Neuronal stem cell (in vitro differentiated cells): ENCODE results near the gene RALY.

Experiments used
- DNase-seq: peaks from one replicate; pipeline ENCODE4 v3.0.0-alpha.2; 2013; ENCODE audit warnings: low spot score
- H2AFZ ChIP-seq: one replicate; pipeline ENCODE4 v1.6.1; 2013; ENCODE audit warnings: mild to moderate bottlenecking, low read length, inconsistent platforms
- H2AK5ac ChIP-seq: 2 replicates; pipeline ENCODE4 v1.6.1; 2013; ENCODE audit warnings: low read depth, mild to moderate bottlenecking, inconsistent platforms, low read length, moderate library complexity, mixed read lengths
- H2BK120ac ChIP-seq: 2 replicates; pipeline ENCODE4 v1.6.1; 2013; ENCODE audit warnings: low read depth, mild to moderate bottlenecking, inconsistent platforms, low read length, moderate library complexity, mixed read lengths
- H2BK12ac ChIP-seq: one replicate; pipeline ENCODE4 v1.6.1; 2013; ENCODE audit warnings: low read length, inconsistent platforms
- H2BK15ac ChIP-seq: 2 replicates; pipeline ENCODE4 v1.6.1; 2013; ENCODE audit warnings: mild to moderate bottlenecking, low read length, inconsistent platforms, mixed read lengths
- H2BK5ac ChIP-seq: one replicate; pipeline ENCODE4 v1.6.1; 2013; ENCODE audit warnings: inconsistent platforms, mild to moderate bottlenecking, low read length, moderate library complexity
- H3K14ac ChIP-seq: one replicate; pipeline ENCODE4 v1.6.1; 2013; ENCODE audit warnings: low read length, inconsistent platforms
- H3K18ac ChIP-seq: 2 replicates; pipeline ENCODE4 v1.6.1; 2013; ENCODE audit warnings: low read length, inconsistent platforms
- H3K23ac ChIP-seq: 2 replicates; pipeline ENCODE4 v1.6.1; 2013; ENCODE audit warnings: low read depth, mild to moderate bottlenecking, mixed read lengths, low read length, inconsistent platforms; ENCODE audit not compliant: poor library complexity
- H3K27ac ChIP-seq: replicated peaks from 3 replicates; pipeline ENCODE4 v1.5.1; 2013; ENCODE audit warnings: low read length, inconsistent platforms
- H3K27me3 ChIP-seq, 3 experiments: 2 replicates each; pipeline ENCODE4 v1.6.1; 2013; ENCODE audit warnings: low read length in 3 of 3, mild to moderate bottlenecking in 2 of 3, inconsistent platforms in 1 of 3, low read depth in 1 of 3, mixed read lengths in 1 of 3, moderate library complexity in 1 of 3; ENCODE audit not compliant: control insufficient read depth in 3 of 3, insufficient read depth in 3 of 3
- H3K36me3 ChIP-seq, 2 donors: replicated peaks in 1 of 2; 2 replicates each; pipeline ENCODE4 v1.6.1; 2013; ENCODE audit warnings: low read length in 2 of 2; ENCODE audit not compliant: control insufficient read depth in 2 of 2, insufficient read depth in 2 of 2
- H3K4ac ChIP-seq: 2 replicates; pipeline ENCODE4 v1.6.1; 2013; ENCODE audit warnings: inconsistent platforms, mild to moderate bottlenecking, low read length, moderate library complexity
- H3K4me1 ChIP-seq, 2 donors: 1 replicate in 1 of 2; 2 replicates in 1 of 2; pipeline ENCODE4 v1.6.1; 2013; ENCODE audit warnings: low read length in 2 of 2, low read depth in 1 of 2; ENCODE audit not compliant: control insufficient read depth in 2 of 2, insufficient read depth in 1 of 2
- H3K4me2 ChIP-seq: one replicate; pipeline ENCODE4 v1.6.1; 2013; ENCODE audit warnings: mild to moderate bottlenecking, low read length, inconsistent platforms; ENCODE audit not compliant: insufficient read depth, poor library complexity, severe bottlenecking
- H3K4me3 ChIP-seq, 2 donors: 2 replicates each; pipeline ENCODE4 v1.5.1; 2013; ENCODE audit warnings: low read length in 2 of 2, mild to moderate bottlenecking in 2 of 2, inconsistent platforms in 1 of 2, moderate library complexity in 1 of 2
- H3K79me1 ChIP-seq: one replicate; pipeline ENCODE4 v1.6.1; 2013; ENCODE audit warnings: low read depth, mild to moderate bottlenecking, inconsistent platforms, low read length, moderate library complexity
- H3K9ac ChIP-seq: one replicate; pipeline ENCODE4 v1.6.1; 2013; ENCODE audit warnings: mild to moderate bottlenecking, low read depth, low read length, inconsistent platforms; ENCODE audit not compliant: poor library complexity
- H3K9me3 ChIP-seq, 2 donors: replicated peaks in 1 of 2; 2 replicates each; pipeline versions ENCODE3 to v1.6.1; 2013; ENCODE audit warnings: low read length in 2 of 2, mild to moderate bottlenecking in 2 of 2, inconsistent platforms in 1 of 2, low read depth in 1 of 2, mixed read lengths in 1 of 2, moderate library complexity in 1 of 2; ENCODE audit not compliant: control insufficient read depth in 2 of 2, insufficient read depth in 1 of 2
- H4K8ac ChIP-seq: one replicate; pipeline ENCODE4 v1.6.1; 2013; ENCODE audit warnings: low read depth, mild to moderate bottlenecking, inconsistent platforms, low read length, moderate library complexity
- H4K91ac ChIP-seq: one replicate; pipeline ENCODE4 v1.6.1; 2013; ENCODE audit warnings: low read length, low read depth, mild to moderate bottlenecking, inconsistent platforms; ENCODE audit not compliant: poor library complexity
- WGBS, 2 donors: extraction: QIAGEN DNeasy Blood & Tissue Kit; methylation state at CpG; one replicate each; pipeline ENCODE4 v1.1.7; 2013; ENCODE audit warnings: missing lambda C conversion rate in 2 of 2, mixed read lengths in 1 of 2; ENCODE audit not compliant: insufficient read length in 2 of 2, insufficient replicate concordance in 1 of 2; ENCODE audit errors: extremely low coverage in 2 of 2; 5-methylcytosine and 5-hydroxymethylcytosine counted together

The RALY gene

GRCh38 chr20:34110745-34111641, 117.3 kb downstream of the RALY start:
- Histone ChIP-seq H2AK5ac (peak overlapping the region; percentile 32), H4K91ac (no peak overlapping the region), H3K27me3 (no peaks in the 10 kb centered on the region), H3K9ac (peak overlapping the region; percentile 96), H2BK120ac (no peak overlapping the region), H3K4me2 (peak overlapping the region; percentile 60), H2BK5ac (no peak overlapping the region), H3K18ac (peak overlapping the region; percentile 74), H3K9me3 (no peaks in the 10 kb centered on the region), H2BK12ac (no peak overlapping the region), H3K4ac (no peak overlapping the region), H3K4me3 (peak overlapping the region; percentile 92 to 100), H3K27ac (no peak overlapping the region), H2BK15ac (no peak overlapping the region), H3K4me1 (peaks cover 3 to 8% of the 10 kb centered on the region in 2 donors), H3K14ac (no peak overlapping the region), H3K36me3 (peaks cover 3 to 37% of the 10 kb centered on the region in 2 donors), H4K8ac (no peak overlapping the region), H3K79me1 (no peaks in the 10 kb centered on the region), H2AFZ (peak overlapping the region; percentile 88), H3K23ac (peak overlapping the region; percentile 89)
- no peak for DNase-seq
- no CpG with 5 or more reads among the region's 22 CpGs for WGBS, 2 donors

DNA sequence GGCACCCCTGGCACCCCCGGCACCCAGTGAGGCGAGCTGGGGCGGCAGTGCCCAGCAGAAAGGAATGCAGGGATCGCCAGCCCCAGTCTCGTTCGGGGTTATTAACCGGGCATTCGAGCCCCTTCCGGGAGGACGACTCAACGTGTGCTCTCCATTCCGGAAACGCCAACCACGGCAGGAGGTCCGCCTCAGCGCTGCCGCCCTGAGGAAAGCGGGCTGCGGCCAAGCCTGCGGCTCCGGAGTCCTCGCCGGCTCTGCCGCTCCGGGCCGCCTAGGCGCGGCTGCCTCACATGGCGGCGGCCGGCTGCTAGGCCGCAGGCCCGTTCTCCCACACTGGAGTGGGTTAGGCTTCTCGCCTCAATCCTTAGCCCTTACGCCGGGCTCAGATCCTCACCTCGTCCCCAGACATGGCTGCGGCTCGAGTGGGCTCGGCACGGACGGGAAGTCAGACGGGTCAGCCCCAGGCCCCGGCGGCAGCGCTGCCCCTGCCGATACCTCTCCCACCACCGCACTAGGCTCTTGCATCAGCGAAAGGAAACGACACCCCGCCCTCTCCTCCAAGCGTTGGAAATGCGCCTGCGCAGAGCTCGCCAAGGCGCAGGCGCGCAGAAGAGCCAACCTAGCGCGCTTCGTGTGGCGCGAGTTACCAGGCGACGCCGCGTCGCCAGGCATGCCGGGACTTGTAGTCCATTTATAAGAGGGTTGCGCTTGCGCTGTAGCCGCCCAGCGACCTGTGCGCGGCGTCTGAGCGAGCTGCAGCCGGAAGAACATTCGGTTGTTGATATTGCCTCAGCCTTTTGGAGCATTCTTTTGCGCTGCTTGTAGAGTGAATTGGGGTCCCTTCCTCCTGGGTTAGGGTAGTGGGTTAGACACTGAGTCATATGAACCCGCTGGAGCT, 118.2 kb downstream of the RALY start, which contains the start of gene EIF2S2:
Gene EIF2S2 (minus strand): TSS at position 542 of the 898 bp plus-strand sequence. CDS start 133 bp downstream, at position 409.
- H3K36me3 ChIP-seq, result peaks cover 2 to 28% of the 10 kb centered on the region in 2 donors
- peak within 1 kb of the TSS; percentile 32 for H2AK5ac ChIP-seq
- H2AFZ ChIP-seq, result peak within 1 kb of the TSS; percentile 94
- no peaks in the 10 kb centered on the region for H3K79me1 ChIP-seq
- H4K8ac ChIP-seq, result no peak within 1 kb of the TSS
- H3K14ac ChIP-seq, result peak within 1 kb of the TSS; percentile 59
- H2BK5ac ChIP-seq, result peak within 1 kb of the TSS; percentile 56
- peak within 1 kb of the TSS; percentile 9 for H2BK120ac ChIP-seq
- no peaks in the 10 kb centered on the region for H3K27me3 ChIP-seq
- no peaks in the 10 kb centered on the region for H3K9me3 ChIP-seq
- H3K27ac ChIP-seq, result peak within 1 kb of the TSS; percentile 80
- H3K18ac ChIP-seq, result peak within 1 kb of the TSS; percentile 74
- peak within 1 kb of the TSS; percentile 46 for H4K91ac ChIP-seq
- H3K4me2 ChIP-seq, result peak within 1 kb of the TSS; percentile 66
- H3K4me1 ChIP-seq, result peaks cover 3 to 8% of the 10 kb centered on the region in 2 donors
- no peak within 1 kb of the TSS for H2BK15ac ChIP-seq
- H3K4ac ChIP-seq, result no peak within 1 kb of the TSS
- H3K4me3 ChIP-seq, result peak within 1 kb of the TSS; percentile 92 to 100
- peak within 1 kb of the TSS; percentile 96 for H3K9ac ChIP-seq
- H2BK12ac ChIP-seq, result no peak within 1 kb of the TSS
- peak within 1 kb of the TSS; percentile 89 for H3K23ac ChIP-seq
- DNase-seq, result peak; percentile 98
- WGBS, 2 donors, result no CpG with 5 or more reads among the region's 81 CpGs

DNA sequence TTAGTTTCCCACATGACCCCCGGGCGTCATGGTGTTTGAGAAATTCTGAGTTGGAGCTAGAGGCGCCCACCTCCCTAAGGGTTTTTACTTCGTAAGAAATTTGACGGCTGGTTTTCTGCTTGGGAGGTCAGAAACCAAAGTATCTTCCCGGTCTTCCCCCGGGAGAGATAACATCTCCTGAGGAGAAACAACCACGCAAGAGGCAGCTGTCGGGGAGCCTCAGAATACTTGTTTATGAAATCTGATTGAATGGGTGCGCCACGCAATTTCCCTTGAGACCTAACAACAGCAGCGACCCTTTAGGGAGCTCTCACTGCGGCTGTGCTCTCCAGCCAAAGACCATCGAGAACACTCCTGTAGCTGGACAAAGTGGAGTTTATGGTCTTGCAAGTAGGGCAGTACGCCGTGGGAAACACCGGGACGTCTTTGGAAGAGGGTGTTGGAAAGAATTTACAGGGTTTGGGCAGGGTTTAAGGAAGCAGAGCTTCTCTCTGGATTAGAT, 118.9 kb downstream of the RALY start:
- peak overlapping the region; percentile 94 for H2AFZ ChIP-seq
- H3K9ac ChIP-seq, result no peak overlapping the region
- peak overlapping the region; percentile 66 for H3K4me2 ChIP-seq
- no peak overlapping the region for H4K8ac ChIP-seq
- H2BK120ac ChIP-seq, result no peak overlapping the region
- H3K79me1 ChIP-seq, result no peaks in the 10 kb centered on the region
- H3K18ac ChIP-seq, result no peak overlapping the region
- H3K36me3 ChIP-seq, result peaks cover 0 to 21% of the 10 kb centered on the region in 2 donors
- H2BK5ac ChIP-seq, result no peak overlapping the region
- H3K27me3 ChIP-seq, result no peaks in the 10 kb centered on the region
- H3K4me1 ChIP-seq, result peaks cover 3 to 8% of the 10 kb centered on the region in 2 donors
- peak overlapping the region; percentile 88 to 92 for H3K4me3 ChIP-seq
- no peak overlapping the region for H3K4ac ChIP-seq
- no peak overlapping the region for H2BK15ac ChIP-seq
- no peak overlapping the region for H2AK5ac ChIP-seq
- no peak overlapping the region for H3K14ac ChIP-seq
- H3K27ac ChIP-seq, result no peak overlapping the region
- no peak for DNase-seq
- no peak overlapping the region for H4K91ac ChIP-seq
- no peak overlapping the region for H3K23ac ChIP-seq
- H3K9me3 ChIP-seq, result no peaks in the 10 kb centered on the region
- H2BK12ac ChIP-seq, result no peak overlapping the region
- WGBS, 2 donors, result no CpG with 5 or more reads among the region's 18 CpGs
